Measurements from ENCODE around the gene TRABD2A.

DNA sequence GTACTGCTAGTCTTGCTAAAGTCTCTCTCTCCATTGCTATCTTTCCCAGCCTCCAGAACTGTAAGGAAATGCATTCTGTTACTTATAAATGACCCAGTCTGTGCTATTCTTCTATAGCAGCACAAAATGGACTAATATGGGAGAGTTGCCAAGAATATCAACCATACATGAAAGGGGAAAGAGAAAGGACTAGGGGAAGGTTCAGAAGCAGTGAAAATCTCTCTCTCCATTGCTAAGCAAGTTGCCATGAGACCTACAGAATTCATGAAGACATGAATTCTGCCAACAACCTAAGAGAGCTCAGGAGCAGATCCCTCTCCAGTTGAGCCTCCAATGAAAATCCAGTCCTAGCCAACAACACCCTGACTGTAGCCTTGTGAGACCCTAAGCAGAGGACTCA, 3.6 kb upstream of the TRABD2A start:
- TF ChIP-seq, protein P1, sequence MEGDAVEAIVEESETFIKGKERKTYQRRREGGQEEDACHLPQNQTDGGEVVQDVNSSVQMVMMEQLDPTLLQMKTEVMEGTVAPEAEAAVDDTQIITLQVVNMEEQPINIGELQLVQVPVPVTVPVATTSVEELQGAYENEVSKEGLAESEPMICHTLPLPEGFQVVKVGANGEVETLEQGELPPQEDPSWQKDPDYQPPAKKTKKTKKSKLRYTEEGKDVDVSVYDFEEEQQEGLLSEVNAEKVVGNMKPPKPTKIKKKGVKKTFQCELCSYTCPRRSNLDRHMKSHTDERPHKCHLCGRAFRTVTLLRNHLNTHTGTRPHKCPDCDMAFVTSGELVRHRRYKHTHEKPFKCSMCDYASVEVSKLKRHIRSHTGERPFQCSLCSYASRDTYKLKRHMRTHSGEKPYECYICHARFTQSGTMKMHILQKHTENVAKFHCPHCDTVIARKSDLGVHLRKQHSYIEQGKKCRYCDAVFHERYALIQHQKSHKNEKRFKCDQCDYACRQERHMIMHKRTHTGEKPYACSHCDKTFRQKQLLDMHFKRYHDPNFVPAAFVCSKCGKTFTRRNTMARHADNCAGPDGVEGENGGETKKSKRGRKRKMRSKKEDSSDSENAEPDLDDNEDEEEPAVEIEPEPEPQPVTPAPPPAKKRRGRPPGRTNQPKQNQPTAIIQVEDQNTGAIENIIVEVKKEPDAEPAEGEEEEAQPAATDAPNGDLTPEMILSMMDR (IDR thresholded peaks at IDR 0.05; ENCODE audit: insufficient read depth, low read length): no peak
- TF ChIP-seq POLR2AphosphoS5 (IDR thresholded peaks at IDR 0.05; ENCODE audit: low read depth): no peak
- TF ChIP-seq, protein P2, sequence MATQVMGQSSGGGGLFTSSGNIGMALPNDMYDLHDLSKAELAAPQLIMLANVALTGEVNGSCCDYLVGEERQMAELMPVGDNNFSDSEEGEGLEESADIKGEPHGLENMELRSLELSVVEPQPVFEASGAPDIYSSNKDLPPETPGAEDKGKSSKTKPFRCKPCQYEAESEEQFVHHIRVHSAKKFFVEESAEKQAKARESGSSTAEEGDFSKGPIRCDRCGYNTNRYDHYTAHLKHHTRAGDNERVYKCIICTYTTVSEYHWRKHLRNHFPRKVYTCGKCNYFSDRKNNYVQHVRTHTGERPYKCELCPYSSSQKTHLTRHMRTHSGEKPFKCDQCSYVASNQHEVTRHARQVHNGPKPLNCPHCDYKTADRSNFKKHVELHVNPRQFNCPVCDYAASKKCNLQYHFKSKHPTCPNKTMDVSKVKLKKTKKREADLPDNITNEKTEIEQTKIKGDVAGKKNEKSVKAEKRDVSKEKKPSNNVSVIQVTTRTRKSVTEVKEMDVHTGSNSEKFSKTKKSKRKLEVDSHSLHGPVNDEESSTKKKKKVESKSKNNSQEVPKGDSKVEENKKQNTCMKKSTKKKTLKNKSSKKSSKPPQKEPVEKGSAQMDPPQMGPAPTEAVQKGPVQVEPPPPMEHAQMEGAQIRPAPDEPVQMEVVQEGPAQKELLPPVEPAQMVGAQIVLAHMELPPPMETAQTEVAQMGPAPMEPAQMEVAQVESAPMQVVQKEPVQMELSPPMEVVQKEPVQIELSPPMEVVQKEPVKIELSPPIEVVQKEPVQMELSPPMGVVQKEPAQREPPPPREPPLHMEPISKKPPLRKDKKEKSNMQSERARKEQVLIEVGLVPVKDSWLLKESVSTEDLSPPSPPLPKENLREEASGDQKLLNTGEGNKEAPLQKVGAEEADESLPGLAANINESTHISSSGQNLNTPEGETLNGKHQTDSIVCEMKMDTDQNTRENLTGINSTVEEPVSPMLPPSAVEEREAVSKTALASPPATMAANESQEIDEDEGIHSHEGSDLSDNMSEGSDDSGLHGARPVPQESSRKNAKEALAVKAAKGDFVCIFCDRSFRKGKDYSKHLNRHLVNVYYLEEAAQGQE (IDR thresholded peaks at IDR 0.05; ENCODE audit: insufficient replicate concordance, low read depth): no peak
- TF ChIP-seq SPI1 (IDR thresholded peaks at IDR 0.05; ENCODE audit: borderline replicate concordance, low read depth): no peak
- no peak for TF ChIP-seq GABPA (IDR thresholded peaks at IDR 0.05; ENCODE audit: low read depth)
